Esophagus squamous epithelium (tissue), 5 donors: Measurements from ENCODE around the gene MYO16. TPM values are rescaled to one million over a fixed set of nuclear protein-coding genes. Genes with fewer than 3 reads are reported as not detected.

Experiments
- DNase-seq: peaks from one replicate; lab custom pipeline; 2025; lab: John Stamatoyannopoulos, UW
- H3K27ac ChIP-seq, 4 donors: fragments of 200-600 bp; sonication (generic); one replicate each; pipeline ENCODE4 v1.5.1; 2016 to 2019; ENCODE audit warnings: mild to moderate bottlenecking in 1 of 4
- H3K27me3 ChIP-seq, 4 donors: fragments of 200-600 bp; sonication (generic); 1 replicate in 3 of 4; 2 replicates in 1 of 4; pipeline versions ENCODE4 v1.5.1 to v1.6.0; 2017 to 2021; ENCODE audit warnings: antibody characterized with exemption in 1 of 4
- H3K36me3 ChIP-seq, 3 donors: fragments of 200-600 bp; sonication (generic); one replicate each; pipeline ENCODE4 v1.5.1; 2016 to 2019
- H3K4me1 ChIP-seq, 3 donors: fragments of 200-600 bp; sonication (generic); one replicate each; pipeline ENCODE4 v1.5.1; 2017 to 2019
- H3K4me3 ChIP-seq, 4 donors: fragments of 200-600 bp; sonication (generic); 1 replicate in 3 of 4; 2 replicates in 1 of 4; pipeline ENCODE4 v1.5.1; 2016 to 2019; ENCODE audit warnings: mild to moderate bottlenecking in 2 of 4, moderate library complexity in 1 of 4
- H3K9me3 ChIP-seq, 3 donors: fragments of 200-600 bp; sonication (generic); one replicate each; pipeline ENCODE4 v1.5.1; 2016 to 2019
- POLR2A ChIP-seq, 4 donors: fragments of 450-650 bp; IDR thresholded peaks; one replicate each; pipeline ENCODE4 v1.6.1; 2017; ENCODE audit warnings: antibody characterized with exemption in 4 of 4, mild to moderate bottlenecking in 4 of 4, moderate library complexity in 3 of 4
- WGBS, 2 donors: methylation state at CpG; one replicate each; pipeline ENCODE4 v1.1.5; 2018; 5-methylcytosine and 5-hydroxymethylcytosine counted together
- intact Hi-C: fragments of 100-400 bp; cut with DNase I; formaldehyde crosslinking; loops from one replicate; pipeline ENCODE4 v1.15.0; 2022
- total RNA-seq, 4 donors: library from RNA; depleted of rRNA; stranded (reverse); fragments of >200 nt; gene quantifications; one replicate each; pipeline ENCODE4 v1.1.0, GENCODE V29; 2016
- TF ChIP-seq, protein P1 (sequence below), 6 experiments: fragments of 450-650 bp in 4 of 6; fragments of 200-600 bp in 2 of 6; sonication (generic) in 2 of 6; IDR thresholded peaks; one replicate each; pipeline ENCODE4 v1.5.1; 2016 to 2019; ENCODE audit warnings: antibody characterized with exemption in 6 of 6, mild to moderate bottlenecking in 4 of 6, moderate library complexity in 4 of 6
- donor health status: DM: yes; HTN: yes; CAD: no.

MYO16 gene
- total RNA-seq, 4 donors from 2014 or later: 0.09 to 2.1 TPM; not detected in 2

DNA sequence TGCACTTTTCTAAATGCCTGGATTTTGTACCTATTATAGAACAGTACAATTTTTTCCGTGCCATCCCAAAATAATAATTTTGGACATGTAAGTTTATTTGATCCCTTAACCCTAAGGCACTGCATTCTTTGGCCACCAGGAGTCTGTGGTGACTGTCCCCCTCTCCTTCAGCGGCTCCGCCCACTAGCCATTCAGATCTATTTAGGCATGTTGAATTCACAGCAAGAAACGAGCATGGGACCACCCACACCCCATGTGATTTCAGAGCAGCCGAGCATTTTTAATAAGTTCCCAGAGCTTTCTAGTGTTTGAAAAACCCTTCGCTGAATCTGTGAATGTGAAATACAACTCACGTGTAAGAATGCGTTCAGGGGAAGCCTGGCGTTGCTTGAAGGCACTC lies 567.5 kb downstream of the MYO16 start:
- H3K4me1 ChIP-seq: no peaks in the 10 kb centered on the region
- H3K4me3 ChIP-seq: no peak overlapping the region
- WGBS, 2 donors: 91 to 94% methylated on average over 9 of the region's 9 CpGs
- no peaks in the 10 kb centered on the region for H3K9me3 ChIP-seq
- TF ChIP-seq, protein P1, sequence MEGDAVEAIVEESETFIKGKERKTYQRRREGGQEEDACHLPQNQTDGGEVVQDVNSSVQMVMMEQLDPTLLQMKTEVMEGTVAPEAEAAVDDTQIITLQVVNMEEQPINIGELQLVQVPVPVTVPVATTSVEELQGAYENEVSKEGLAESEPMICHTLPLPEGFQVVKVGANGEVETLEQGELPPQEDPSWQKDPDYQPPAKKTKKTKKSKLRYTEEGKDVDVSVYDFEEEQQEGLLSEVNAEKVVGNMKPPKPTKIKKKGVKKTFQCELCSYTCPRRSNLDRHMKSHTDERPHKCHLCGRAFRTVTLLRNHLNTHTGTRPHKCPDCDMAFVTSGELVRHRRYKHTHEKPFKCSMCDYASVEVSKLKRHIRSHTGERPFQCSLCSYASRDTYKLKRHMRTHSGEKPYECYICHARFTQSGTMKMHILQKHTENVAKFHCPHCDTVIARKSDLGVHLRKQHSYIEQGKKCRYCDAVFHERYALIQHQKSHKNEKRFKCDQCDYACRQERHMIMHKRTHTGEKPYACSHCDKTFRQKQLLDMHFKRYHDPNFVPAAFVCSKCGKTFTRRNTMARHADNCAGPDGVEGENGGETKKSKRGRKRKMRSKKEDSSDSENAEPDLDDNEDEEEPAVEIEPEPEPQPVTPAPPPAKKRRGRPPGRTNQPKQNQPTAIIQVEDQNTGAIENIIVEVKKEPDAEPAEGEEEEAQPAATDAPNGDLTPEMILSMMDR (IDR thresholded peaks at IDR 0.05): peak in 1 of 6 experiments; percentile 15
- TF ChIP-seq POLR2A (IDR thresholded peaks at IDR 0.05): no peak
- H3K27me3 ChIP-seq: peaks cover 0 to 3% (median 0%) of the 10 kb centered on the region in 4 donors
- no peak for DNase-seq
- H3K27ac ChIP-seq: no peak overlapping the region
- H3K36me3 ChIP-seq: no peaks in the 10 kb centered on the region
- intact Hi-C loops: no loop called here

DNA sequence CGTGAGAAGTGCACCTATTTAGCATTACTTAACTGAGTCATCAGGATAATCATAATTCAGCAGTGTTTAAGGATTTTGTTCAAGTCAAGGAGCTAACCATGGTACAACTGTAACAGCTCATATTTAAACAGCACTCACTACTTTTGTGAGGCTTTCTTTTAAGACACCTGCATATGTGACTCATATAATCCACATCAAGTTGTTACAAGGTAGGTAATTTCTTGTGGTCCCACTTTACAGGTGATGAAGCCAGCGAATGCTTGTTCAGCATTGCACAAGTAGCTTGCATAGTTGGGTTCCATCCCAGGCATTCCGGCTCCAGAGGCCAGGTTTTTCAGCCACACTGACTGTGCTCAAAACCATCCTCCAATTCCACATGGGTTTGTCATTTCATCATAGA lies 569.2 kb downstream of the MYO16 start:
- WGBS, 2 donors: 23 to 47% methylated on average over 3 of the region's 3 CpGs
- no peaks in the 10 kb centered on the region for H3K36me3 ChIP-seq
- intact Hi-C loops: no loop called here
- DNase-seq: no peak
- H3K4me1 ChIP-seq: no peaks in the 10 kb centered on the region
- no peak for TF ChIP-seq POLR2A (IDR thresholded peaks at IDR 0.05)
- TF ChIP-seq, protein P1 (IDR thresholded peaks at IDR 0.05): no peak
- H3K4me3 ChIP-seq: no peak overlapping the region
- H3K27me3 ChIP-seq: peaks cover 0 to 3% (median 0%) of the 10 kb centered on the region in 4 donors
- H3K27ac ChIP-seq: no peak overlapping the region
- H3K9me3 ChIP-seq: no peaks in the 10 kb centered on the region

DNA sequence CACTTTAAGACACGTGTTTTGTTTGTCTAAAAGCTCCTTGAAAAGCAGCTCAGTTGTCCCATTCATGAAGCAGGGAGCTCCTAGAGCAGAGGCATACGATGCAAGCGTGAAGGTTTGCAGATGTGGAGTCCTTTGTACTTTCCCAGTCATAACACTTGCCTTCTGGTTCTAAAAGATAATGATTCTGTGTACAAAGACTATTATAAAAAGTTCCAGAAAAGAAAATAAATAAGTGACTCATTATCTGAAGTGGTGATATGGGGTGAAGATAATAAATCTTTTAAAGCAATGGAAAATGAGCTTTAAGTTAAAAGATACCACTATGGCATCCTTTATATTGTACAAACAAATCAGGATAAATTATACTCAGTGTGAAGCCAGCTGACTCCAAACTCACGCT lies 569.9 kb downstream of the MYO16 start:
- H3K36me3 ChIP-seq: no peaks in the 10 kb centered on the region
- H3K4me3 ChIP-seq: no peak overlapping the region
- H3K4me1 ChIP-seq: no peaks in the 10 kb centered on the region
- H3K27me3 ChIP-seq: peaks cover 0 to 3% (median 0%) of the 10 kb centered on the region in 4 donors
- WGBS, 2 donors: 40 to 51% methylated on average over 4 of the region's 4 CpGs
- DNase-seq: no peak
- TF ChIP-seq, protein P1 (IDR thresholded peaks at IDR 0.05): no peak
- no peak for TF ChIP-seq POLR2A (IDR thresholded peaks at IDR 0.05)
- H3K9me3 ChIP-seq: no peaks in the 10 kb centered on the region
- intact Hi-C loops: no loop called here
- no peak overlapping the region for H3K27ac ChIP-seq

DNA sequence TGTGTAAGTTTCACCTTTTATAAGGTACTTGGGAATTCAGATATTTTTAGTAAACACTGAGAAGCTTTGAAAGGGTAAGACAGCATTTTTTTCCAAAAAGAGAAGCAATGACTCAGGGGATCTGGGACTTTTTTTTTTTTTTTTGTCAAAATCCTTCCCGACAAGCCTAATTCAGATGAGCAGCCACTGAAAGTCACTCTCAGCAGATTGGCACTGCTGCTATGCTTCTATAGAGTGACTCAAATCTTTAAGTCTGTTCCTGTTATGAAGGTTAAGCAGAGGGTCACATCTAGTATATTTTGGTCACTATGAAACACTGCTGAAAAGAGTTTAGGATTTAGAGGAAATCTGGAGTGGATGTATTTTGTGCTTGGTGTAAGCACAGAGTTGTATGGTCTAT lies 571.1 kb downstream of the MYO16 start:
- peaks cover 0 to 3% (median 0%) of the 10 kb centered on the region in 4 donors for H3K27me3 ChIP-seq
- intact Hi-C loops: no loop called here
- no peaks in the 10 kb centered on the region for H3K9me3 ChIP-seq
- H3K4me1 ChIP-seq: no peaks in the 10 kb centered on the region
- no peak for TF ChIP-seq POLR2A (IDR thresholded peaks at IDR 0.05)
- no peak overlapping the region for H3K27ac ChIP-seq
- H3K36me3 ChIP-seq: no peaks in the 10 kb centered on the region
- no peak overlapping the region for H3K4me3 ChIP-seq
- no peak for DNase-seq
- WGBS, 2 donors: 19 to 50% methylated on average over 1 of the region's 1 CpG

DNA sequence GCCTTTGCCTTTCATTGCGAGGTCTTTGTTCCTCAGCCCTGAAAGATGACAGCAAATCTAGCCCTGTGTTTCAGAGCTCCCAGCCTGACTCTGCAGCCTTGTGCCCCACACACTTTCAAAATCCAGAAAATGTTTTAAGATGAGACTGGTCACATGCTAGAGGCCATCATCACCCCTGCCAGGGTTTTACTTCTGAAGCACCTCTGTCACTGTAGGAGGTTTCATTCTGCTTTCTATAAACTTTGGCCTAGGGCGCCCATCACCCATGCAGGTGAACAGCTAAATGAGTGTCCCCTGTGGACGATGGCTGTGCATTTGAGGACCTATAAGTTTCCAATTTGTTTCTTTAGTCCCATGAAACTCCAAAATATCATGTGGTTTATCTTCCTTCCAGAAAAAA lies 574.2 kb downstream of the MYO16 start:
- TF ChIP-seq, protein P1 (IDR thresholded peaks at IDR 0.05): no peak
- H3K4me3 ChIP-seq: no peak overlapping the region
- H3K36me3 ChIP-seq: no peaks in the 10 kb centered on the region
- no peaks in the 10 kb centered on the region for H3K4me1 ChIP-seq
- no peaks in the 10 kb centered on the region for H3K27me3 ChIP-seq
- WGBS, 2 donors: 74 to 87% methylated on average over 3 of the region's 3 CpGs
- H3K9me3 ChIP-seq: no peaks in the 10 kb centered on the region
- intact Hi-C loops: no loop called here
- no peak overlapping the region for H3K27ac ChIP-seq
- no peak for DNase-seq

DNA sequence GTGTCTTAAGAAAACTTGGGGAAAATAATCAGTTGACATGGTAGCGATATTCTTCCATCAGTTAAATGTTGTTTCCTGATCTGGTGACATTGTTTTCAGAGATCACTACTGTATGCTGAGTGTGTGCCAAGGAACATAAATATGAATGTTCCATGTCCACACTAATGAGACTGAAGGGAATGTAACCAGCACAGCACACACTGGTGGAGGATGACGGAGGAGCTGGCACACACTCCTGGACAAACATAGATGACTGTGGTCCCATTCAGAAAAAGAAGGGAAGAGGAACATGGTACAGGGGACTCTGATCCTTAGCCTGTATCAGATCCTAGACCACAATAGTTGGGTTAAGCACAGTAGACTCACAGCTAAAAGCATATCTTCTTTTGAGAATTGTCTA lies 574.8 kb downstream of the MYO16 start:
- no peak for DNase-seq
- WGBS, 2 donors: 77 to 95% methylated on average over 1 to 2 of the region's 2 CpGs
- no peaks in the 10 kb centered on the region for H3K9me3 ChIP-seq
- intact Hi-C loops: no loop called here
- H3K4me3 ChIP-seq: no peak overlapping the region
- no peaks in the 10 kb centered on the region for H3K36me3 ChIP-seq
- no peaks in the 10 kb centered on the region for H3K27me3 ChIP-seq
- TF ChIP-seq, protein P1 (IDR thresholded peaks at IDR 0.05): no peak
- TF ChIP-seq POLR2A (IDR thresholded peaks at IDR 0.05): no peak
- no peak overlapping the region for H3K27ac ChIP-seq
- H3K4me1 ChIP-seq: no peaks in the 10 kb centered on the region
